ENCODE data around the gene FGF9.

DNA sequence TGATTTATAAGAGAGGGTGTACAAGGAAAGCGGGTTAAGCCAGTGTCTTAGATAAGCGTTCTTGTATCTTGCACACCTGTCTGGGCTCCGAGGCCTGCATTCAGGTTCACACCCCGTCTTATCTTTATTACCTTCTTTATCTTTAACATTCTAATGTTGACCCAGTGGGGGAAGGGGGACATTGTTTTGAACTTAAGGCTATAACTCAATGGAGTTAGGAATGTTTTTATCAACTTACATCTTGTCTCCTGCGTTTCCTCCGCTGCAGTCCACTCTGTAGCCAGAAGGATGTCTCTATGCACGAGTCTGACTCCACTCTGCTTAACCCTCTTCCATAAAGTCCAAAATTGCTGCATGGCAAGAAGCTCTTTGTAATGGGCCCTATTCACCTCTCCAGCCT is 71.2 kb downstream of the FGF9 start:
- TF ChIP-seq TARDBP (IDR thresholded peaks at IDR 0.05) (no peak), L3MBTL2 (conservative IDR thresholded peaks at IDR 0.05) (no peak), FOXA1 (IDR thresholded peaks at IDR 0.05) (no peak), SUZ12 (IDR thresholded peaks at IDR 0.05) (no peak), LEF1 (IDR thresholded peaks at IDR 0.05; ENCODE audit: borderline replicate concordance) (no peak), SP1 (IDR thresholded peaks at IDR 0.05) (no peak), ARNT (IDR thresholded peaks at IDR 0.05) (no peak), BHLHE40 (IDR thresholded peaks at IDR 0.05; ENCODE audit: borderline replicate concordance) (no peak), FOXK2 (IDR thresholded peaks at IDR 0.05) (no peak)
- TF ChIP-seq, protein P1, sequence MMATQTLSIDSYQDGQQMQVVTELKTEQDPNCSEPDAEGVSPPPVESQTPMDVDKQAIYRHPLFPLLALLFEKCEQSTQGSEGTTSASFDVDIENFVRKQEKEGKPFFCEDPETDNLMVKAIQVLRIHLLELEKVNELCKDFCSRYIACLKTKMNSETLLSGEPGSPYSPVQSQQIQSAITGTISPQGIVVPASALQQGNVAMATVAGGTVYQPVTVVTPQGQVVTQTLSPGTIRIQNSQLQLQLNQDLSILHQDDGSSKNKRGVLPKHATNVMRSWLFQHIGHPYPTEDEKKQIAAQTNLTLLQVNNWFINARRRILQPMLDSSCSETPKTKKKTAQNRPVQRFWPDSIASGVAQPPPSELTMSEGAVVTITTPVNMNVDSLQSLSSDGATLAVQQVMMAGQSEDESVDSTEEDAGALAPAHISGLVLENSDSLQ (IDR thresholded peaks at IDR 0.05), result no peak
